ENCODE data around the gene VNN1. TPM values are rescaled to one million over a fixed set of nuclear protein-coding genes. Genes with fewer than 3 reads are reported as not detected.
"Not testable (repeated sequence)": the region's sequence is repeated elsewhere in the genome, so short reads cannot be mapped to it uniquely, and the experiment has no call there.

The VNN1 gene
- total and polyA plus RNA-seq, 2 donors (not counting 3 experiments of a cell fraction or from before 2014, with no cell fraction given): not detected

DNA sequence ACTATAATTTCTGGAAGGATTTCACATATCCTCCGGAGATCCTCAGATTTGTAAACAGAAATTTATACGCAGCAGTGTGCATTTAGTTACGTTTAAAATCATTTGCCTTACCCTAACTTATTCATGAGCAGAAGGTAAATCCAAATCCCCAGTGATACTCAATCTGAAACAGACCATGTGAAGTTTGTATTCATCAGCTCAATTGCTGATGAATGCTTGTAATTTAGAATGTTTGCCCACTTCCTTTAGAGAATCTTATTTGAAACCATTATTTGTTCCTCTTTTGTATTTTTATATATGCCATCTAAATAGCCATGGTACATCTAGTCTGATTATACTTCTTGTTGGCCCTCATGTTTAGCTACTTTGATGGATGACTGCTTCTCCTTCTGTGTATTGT, 70.3 kb downstream of the VNN1 start:
- FAIRE-seq: no peak
- Histone ChIP-seq H3K27ac (ENCODE audit: insufficient read depth, low read depth, low read length) (no peak overlapping the region), H3K4me1 (ENCODE audit: control insufficient read depth, extremely low read depth, insufficient read depth, low read length) (no peaks in the 10 kb centered on the region), H3K4me2 (ENCODE audit: insufficient read depth, low read length) (no peak overlapping the region), H2AFZ (ENCODE audit: low read depth, low read length) (no peak overlapping the region), H4K20me1 (replicated peaks; ENCODE audit: control insufficient read depth, extremely low read depth, insufficient read depth, low read length) (no peaks in the 10 kb centered on the region), H3K79me2 (ENCODE audit: control insufficient read depth, insufficient read depth, low read length) (no peaks in the 10 kb centered on the region), H3K9me1 (replicated peaks; ENCODE audit: control insufficient read depth, extremely low read depth, insufficient read depth, low read length) (no peaks in the 10 kb centered on the region), H3K9ac (replicated peaks; ENCODE audit: extremely low read depth, insufficient read depth, low read length) (no peak overlapping the region), H3K9me3 (replicated peaks; ENCODE audit: control insufficient read depth, insufficient read depth, low read length) (no peaks in the 10 kb centered on the region), H3K36me3 (ENCODE audit: control insufficient read depth in 2 of 2, extremely low read depth in 1 of 2, insufficient read depth in 2 of 2, low read length in 2 of 2) (no peaks in the 10 kb centered on the region), H3K4me3 (replicated peaks in 1 of 3; ENCODE audit: insufficient read depth in 1 of 3, low read depth in 1 of 3, low read length in 3 of 3) (no peak overlapping the region), H3K27me3 (ENCODE audit: control insufficient read depth in 2 of 2, insufficient read depth in 2 of 2, low read length in 2 of 2) (no peaks in the 10 kb centered on the region)
- dilution Hi-C loops (cut with MboI; ENCODE audit: extremely low pct_ligation_motif_present, low sequenced_read_pairs) (no loop called here), intact Hi-C loops (cut with micrococcal nuclease) (no loop called here)
- POLR2A ChIA-PET: no interaction called here
- BruUV-seq (replicated peaks): no TSS peak
- TF ChIP-seq POLR2A (IDR thresholded peaks at IDR 0.05; ENCODE audit: low read depth, low read length): no peak
- no peak for TF ChIP-seq POLR2AphosphoS5 (IDR thresholded peaks at IDR 0.05; ENCODE audit: insufficient read depth, low read depth, low read length)
- no peak for TF ChIP-seq JUN (IDR thresholded peaks at IDR 0.05; ENCODE audit: borderline replicate concordance, insufficient read depth, insufficient read length, low read depth)
- TF ChIP-seq GATA2 (IDR thresholded peaks at IDR 0.05; ENCODE audit: insufficient read depth, insufficient read length, low read depth, low read length): no peak
- TF ChIP-seq, protein P1, sequence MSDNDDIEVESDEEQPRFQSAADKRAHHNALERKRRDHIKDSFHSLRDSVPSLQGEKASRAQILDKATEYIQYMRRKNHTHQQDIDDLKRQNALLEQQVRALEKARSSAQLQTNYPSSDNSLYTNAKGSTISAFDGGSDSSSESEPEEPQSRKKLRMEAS (IDR thresholded peaks at IDR 0.05; ENCODE audit: insufficient read depth, insufficient read length): no peak
- no peak for TF ChIP-seq EZH2 (IDR thresholded peaks at IDR 0.05; ENCODE audit: borderline replicate concordance, low read depth, low read length, severe bottlenecking)
- no peak for TF ChIP-seq MYC (IDR thresholded peaks at IDR 0.05; ENCODE audit: low read depth, low read length)
- TF ChIP-seq CTCF (IDR thresholded peaks at IDR 0.05; ENCODE audit: extremely low read depth in 1 of 2, insufficient read depth in 1 of 2, low read depth in 1 of 2, low read length in 2 of 2): no peak
- no peak for TF ChIP-seq FOS (IDR thresholded peaks at IDR 0.05; ENCODE audit: borderline replicate concordance, insufficient read depth, low read length)
- no peak for DNase-seq (ENCODE audit: low read depth, low spot score)
- CTCF ChIA-PET: no interaction called here

DNA sequence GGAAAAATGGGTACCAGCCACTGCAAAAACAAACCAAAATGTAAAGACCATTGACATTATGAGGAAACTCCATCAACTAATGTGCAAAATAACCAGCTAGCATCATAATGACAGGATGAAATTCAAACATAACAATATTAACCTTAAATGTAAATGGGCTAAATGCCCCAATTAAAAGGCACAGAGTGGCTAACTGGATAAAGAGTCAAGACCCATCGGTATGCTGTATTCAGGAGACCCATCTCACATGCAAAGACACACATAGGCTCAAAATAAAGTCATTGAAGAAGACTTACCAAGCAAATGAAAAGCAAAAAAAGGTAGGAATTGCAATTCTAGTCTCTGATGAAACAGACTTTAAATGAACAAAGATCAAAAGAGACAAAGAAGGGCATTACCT, 76.7 kb downstream of the VNN1 start:
- H3K36me3 ChIP-seq (ENCODE audit: control insufficient read depth in 2 of 2, extremely low read depth in 1 of 2, insufficient read depth in 2 of 2, low read length in 2 of 2); H4K20me1 ChIP-seq (replicated peaks; ENCODE audit: control insufficient read depth, extremely low read depth, insufficient read depth, low read length); H2AFZ ChIP-seq (ENCODE audit: low read depth, low read length); H3K27me3 ChIP-seq (ENCODE audit: control insufficient read depth in 2 of 2, insufficient read depth in 2 of 2, low read length in 2 of 2); H3K9ac ChIP-seq (replicated peaks; ENCODE audit: extremely low read depth, insufficient read depth, low read length); BruUV-seq (replicated peaks); DNase-seq (ENCODE audit: low read depth, low spot score); H3K79me2 ChIP-seq (ENCODE audit: control insufficient read depth, insufficient read depth, low read length); FAIRE-seq; H3K4me3 ChIP-seq (replicated peaks in 1 of 3; ENCODE audit: insufficient read depth in 1 of 3, low read depth in 1 of 3, low read length in 3 of 3); H3K9me3 ChIP-seq (replicated peaks; ENCODE audit: control insufficient read depth, insufficient read depth, low read length); dilution Hi-C loops (cut with MboI; ENCODE audit: extremely low pct_ligation_motif_present, low sequenced_read_pairs); CTCF ChIA-PET; H3K27ac ChIP-seq (ENCODE audit: insufficient read depth, low read depth, low read length); H3K9me1 ChIP-seq (replicated peaks; ENCODE audit: control insufficient read depth, extremely low read depth, insufficient read depth, low read length); H3K4me2 ChIP-seq (ENCODE audit: insufficient read depth, low read length); POLR2A ChIA-PET; intact Hi-C loops (cut with micrococcal nuclease); H3K4me1 ChIP-seq (ENCODE audit: control insufficient read depth, extremely low read depth, insufficient read depth, low read length): not testable (repeated sequence)

DNA sequence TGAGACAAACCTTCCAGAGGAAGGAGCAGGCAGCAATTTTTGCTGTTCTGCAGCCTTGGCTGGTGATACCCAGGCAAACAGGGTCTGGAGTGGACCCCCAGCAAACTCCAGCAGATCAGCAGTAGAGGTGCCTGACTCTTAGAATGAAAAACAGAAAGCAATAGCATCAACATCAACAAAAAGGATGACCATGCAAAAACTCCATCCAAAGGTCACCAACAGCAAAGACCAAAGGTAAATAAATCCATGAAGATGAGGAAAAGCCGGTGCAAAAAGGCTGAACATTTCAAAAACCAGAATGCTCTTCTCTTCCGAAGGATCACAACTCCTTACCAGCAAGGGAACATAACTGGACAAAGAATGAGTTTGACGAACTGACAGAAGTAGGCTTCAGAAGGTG, 77.9 kb downstream of the VNN1 start:
- H3K36me3 ChIP-seq (ENCODE audit: control insufficient read depth in 2 of 2, extremely low read depth in 1 of 2, insufficient read depth in 2 of 2, low read length in 2 of 2); H3K27ac ChIP-seq (ENCODE audit: insufficient read depth, low read depth, low read length); DNase-seq (ENCODE audit: low read depth, low spot score); H2AFZ ChIP-seq (ENCODE audit: low read depth, low read length); BruUV-seq (replicated peaks); H4K20me1 ChIP-seq (replicated peaks; ENCODE audit: control insufficient read depth, extremely low read depth, insufficient read depth, low read length); CTCF ChIA-PET; FAIRE-seq; H3K4me1 ChIP-seq (ENCODE audit: control insufficient read depth, extremely low read depth, insufficient read depth, low read length); H3K9me1 ChIP-seq (replicated peaks; ENCODE audit: control insufficient read depth, extremely low read depth, insufficient read depth, low read length); H3K27me3 ChIP-seq (ENCODE audit: control insufficient read depth in 2 of 2, insufficient read depth in 2 of 2, low read length in 2 of 2); H3K4me2 ChIP-seq (ENCODE audit: insufficient read depth, low read length); H3K4me3 ChIP-seq (replicated peaks in 1 of 3; ENCODE audit: insufficient read depth in 1 of 3, low read depth in 1 of 3, low read length in 3 of 3); H3K9ac ChIP-seq (replicated peaks; ENCODE audit: extremely low read depth, insufficient read depth, low read length); H3K79me2 ChIP-seq (ENCODE audit: control insufficient read depth, insufficient read depth, low read length); POLR2A ChIA-PET; dilution Hi-C loops (cut with MboI; ENCODE audit: extremely low pct_ligation_motif_present, low sequenced_read_pairs); intact Hi-C loops (cut with micrococcal nuclease); H3K9me3 ChIP-seq (replicated peaks; ENCODE audit: control insufficient read depth, insufficient read depth, low read length): not testable (repeated sequence)

Data from endothelial cell of umbilical vein (primary cell).